ENCODE measurements around the gene DENND1A. TPM values are rescaled to one million over a fixed set of nuclear protein-coding genes. Genes with fewer than 3 reads are reported as not detected.
"Not testable (repeated sequence)": the region's sequence is repeated elsewhere in the genome, so short reads cannot be mapped to it uniquely, and the experiment has no call there.

The DENND1A gene
- total RNA-seq, 1 donor from 2014 or later = 37.3 TPM

DNA sequence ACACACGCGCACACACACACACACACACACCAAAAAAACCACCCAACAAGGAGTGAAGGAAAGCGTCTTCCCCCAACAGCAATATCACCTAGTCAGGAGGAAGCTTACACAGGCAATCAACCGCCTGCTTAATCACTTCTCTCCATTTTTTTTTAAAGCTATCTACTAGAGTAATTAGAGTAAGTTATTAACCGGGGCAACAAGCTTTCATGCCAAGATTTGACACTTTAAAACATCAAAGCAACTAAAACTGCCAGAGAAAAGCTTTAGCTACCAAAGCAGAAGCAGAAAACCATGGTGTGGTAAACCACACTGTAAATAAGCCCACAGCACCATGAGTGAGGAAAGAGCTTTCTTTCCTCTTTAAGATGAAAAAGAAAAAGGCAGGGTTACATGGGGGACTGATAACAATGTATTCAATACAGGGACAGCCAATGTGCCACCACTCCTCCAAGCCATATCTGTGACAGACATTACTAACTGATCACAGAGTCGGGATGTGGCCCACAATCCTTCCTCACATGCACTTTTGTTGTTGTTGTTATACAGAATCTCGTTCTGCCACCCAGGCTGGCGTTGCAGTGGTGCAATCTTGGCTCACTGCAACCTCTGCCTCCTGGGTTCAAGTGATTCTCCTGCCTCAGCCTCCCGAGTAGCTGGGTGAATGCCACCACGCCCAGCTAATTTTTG is 291.8 kb downstream of the DENND1A start:
- Histone ChIP-seq H3K4me3 (no peak overlapping the region), H3K27ac (no peak overlapping the region), H3K36me3 (no peaks in the 10 kb centered on the region), H3K27me3 (no peaks in the 10 kb centered on the region), H3K9me3 (no peaks in the 10 kb centered on the region), H3K4me1 (peaks cover 0 to 4% of the 10 kb centered on the region in 2 donors)
- TF ChIP-seq, protein P1, sequence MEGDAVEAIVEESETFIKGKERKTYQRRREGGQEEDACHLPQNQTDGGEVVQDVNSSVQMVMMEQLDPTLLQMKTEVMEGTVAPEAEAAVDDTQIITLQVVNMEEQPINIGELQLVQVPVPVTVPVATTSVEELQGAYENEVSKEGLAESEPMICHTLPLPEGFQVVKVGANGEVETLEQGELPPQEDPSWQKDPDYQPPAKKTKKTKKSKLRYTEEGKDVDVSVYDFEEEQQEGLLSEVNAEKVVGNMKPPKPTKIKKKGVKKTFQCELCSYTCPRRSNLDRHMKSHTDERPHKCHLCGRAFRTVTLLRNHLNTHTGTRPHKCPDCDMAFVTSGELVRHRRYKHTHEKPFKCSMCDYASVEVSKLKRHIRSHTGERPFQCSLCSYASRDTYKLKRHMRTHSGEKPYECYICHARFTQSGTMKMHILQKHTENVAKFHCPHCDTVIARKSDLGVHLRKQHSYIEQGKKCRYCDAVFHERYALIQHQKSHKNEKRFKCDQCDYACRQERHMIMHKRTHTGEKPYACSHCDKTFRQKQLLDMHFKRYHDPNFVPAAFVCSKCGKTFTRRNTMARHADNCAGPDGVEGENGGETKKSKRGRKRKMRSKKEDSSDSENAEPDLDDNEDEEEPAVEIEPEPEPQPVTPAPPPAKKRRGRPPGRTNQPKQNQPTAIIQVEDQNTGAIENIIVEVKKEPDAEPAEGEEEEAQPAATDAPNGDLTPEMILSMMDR (IDR thresholded peaks at IDR 0.05) = no peak
- no peak for DNase-seq (ENCODE audit: low spot score in 2 of 2)
- intact Hi-C loops (cut with DNase I) = no loop called here

DNA sequence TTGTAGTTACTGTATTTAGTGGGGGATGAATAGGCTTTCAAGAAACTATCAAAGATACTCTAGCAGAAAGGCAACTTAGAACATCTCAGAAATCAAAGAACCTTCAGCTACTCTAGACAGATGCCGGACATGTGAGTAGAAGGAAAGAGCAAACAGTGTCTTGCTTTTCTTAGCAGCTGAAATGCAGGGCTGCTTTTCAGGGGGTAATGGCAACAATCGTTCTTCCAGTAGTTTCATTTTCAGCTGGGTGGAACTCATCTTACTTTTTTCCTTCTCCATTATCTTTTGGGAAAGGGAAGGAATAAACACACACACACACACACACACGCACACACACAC is 292.4 kb downstream of the DENND1A start:
- DNase-seq (ENCODE audit: low spot score in 2 of 2) = no peak
- H3K4me1 ChIP-seq = no peaks in the 10 kb centered on the region
- no peaks in the 10 kb centered on the region for H3K27me3 ChIP-seq
- H3K9me3 ChIP-seq = no peaks in the 10 kb centered on the region
- intact Hi-C loops (cut with DNase I) = no loop called here
- no peak overlapping the region for H3K4me3 ChIP-seq
- no peaks in the 10 kb centered on the region for H3K36me3 ChIP-seq
- no peak overlapping the region for H3K27ac ChIP-seq
- TF ChIP-seq, protein P1 (IDR thresholded peaks at IDR 0.05) = no peak

DNA sequence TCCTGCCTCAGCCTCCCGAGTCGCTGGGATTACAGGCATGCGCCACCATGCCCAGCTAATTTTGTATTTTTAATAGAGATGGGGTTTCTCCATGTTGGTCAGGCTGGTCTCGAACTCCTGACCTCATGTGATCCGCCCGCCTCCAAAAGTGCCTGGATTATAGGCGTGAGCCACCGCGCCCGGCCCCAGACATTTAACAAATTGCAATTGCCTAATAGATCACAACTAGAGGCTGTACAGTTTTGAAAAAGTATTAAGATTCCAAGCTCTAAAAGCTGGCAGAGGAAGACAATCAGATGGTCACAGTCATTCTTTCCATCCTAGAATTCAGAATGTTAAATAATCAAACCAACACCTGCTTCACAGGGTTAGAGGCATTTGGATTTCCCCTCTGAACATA is 293.1 kb downstream of the DENND1A start:
- H3K4me3 ChIP-seq; intact Hi-C loops (cut with DNase I); H3K4me1 ChIP-seq; H3K9me3 ChIP-seq; H3K27ac ChIP-seq; H3K36me3 ChIP-seq; H3K27me3 ChIP-seq; DNase-seq (ENCODE audit: low spot score in 2 of 2): not testable (repeated sequence)

DNA sequence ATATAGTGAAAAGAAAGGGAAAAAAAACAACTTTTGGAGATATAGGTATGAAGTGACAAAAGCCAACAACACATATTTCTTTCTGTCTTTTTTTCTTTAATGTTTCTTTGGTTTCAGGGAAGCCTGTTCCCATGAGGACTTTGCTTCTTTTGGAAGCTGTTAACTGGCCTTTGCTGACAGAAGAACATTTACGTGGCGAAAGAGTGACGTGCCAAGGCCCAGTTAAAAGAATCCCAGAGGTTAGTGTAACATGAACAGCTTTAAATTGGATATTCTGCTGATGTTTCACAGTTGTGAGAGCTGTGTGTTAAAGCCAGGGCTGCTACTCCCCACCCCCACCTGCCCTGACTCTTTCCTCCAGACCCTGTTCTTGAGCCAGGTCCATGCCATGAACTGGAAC is 298.1 kb downstream of the DENND1A start:
- no peaks in the 10 kb centered on the region for H3K9me3 ChIP-seq
- DNase-seq (ENCODE audit: low spot score in 2 of 2) = no peak
- no peak overlapping the region for H3K27ac ChIP-seq
- TF ChIP-seq, protein P1 (IDR thresholded peaks at IDR 0.05) = no peak
- intact Hi-C loops (cut with DNase I) = no loop called here
- H3K4me3 ChIP-seq = no peak overlapping the region
- no peaks in the 10 kb centered on the region for H3K27me3 ChIP-seq
- H3K4me1 ChIP-seq = no peaks in the 10 kb centered on the region
- peaks cover 2 to 20% of the 10 kb centered on the region in 2 donors for H3K36me3 ChIP-seq

DNA sequence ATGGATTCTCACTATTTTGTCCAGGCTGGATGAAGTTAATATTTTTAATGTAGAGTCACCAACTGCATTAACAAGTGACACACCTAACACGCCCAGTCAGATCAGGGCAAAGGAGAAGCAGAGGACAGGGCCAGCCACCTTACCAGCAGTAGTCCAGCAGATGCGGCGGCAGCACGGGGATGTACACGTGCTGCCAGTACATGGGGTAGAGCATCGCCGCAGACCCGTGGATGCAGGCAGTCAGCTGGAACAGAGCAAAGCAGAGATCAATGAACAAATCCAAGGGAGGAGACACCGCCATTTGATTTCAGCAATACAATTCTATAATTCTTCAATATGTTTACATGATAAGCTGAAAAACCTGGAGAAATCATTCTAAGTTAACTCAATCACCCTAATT is 299.7 kb downstream of the DENND1A start:
- no peak for DNase-seq (ENCODE audit: low spot score in 2 of 2)
- no peaks in the 10 kb centered on the region for H3K4me1 ChIP-seq
- H3K36me3 ChIP-seq = peaks cover 2 to 21% of the 10 kb centered on the region in 2 donors
- H3K27me3 ChIP-seq = no peaks in the 10 kb centered on the region
- no peak overlapping the region for H3K27ac ChIP-seq
- H3K9me3 ChIP-seq = no peaks in the 10 kb centered on the region
- no peak overlapping the region for H3K4me3 ChIP-seq
- intact Hi-C loops (cut with DNase I) = no loop called here
- TF ChIP-seq, protein P1 (IDR thresholded peaks at IDR 0.05) = no peak

DNA sequence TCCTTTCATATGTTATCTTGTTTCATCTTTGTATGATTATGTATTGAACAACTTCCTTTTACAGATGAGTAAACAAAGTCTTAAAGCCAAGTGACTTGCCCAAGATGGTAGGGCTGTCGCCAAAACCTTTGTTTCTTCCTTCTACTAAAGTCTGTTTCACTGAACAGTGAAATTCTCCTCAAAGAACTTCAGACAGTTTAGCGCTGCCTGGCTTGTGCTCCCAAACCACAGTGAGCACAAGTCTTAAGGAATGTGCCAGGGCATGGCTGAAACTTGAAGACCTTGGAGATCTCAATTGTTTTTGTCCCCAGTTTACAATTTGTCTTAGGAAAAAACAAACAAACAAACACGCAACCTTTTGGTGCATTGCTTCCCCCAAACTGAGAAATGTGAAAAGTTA is 300.4 kb downstream of the DENND1A start:
- no peak overlapping the region for H3K27ac ChIP-seq
- H3K9me3 ChIP-seq = no peaks in the 10 kb centered on the region
- TF ChIP-seq, protein P1 (IDR thresholded peaks at IDR 0.05) = no peak
- intact Hi-C loops (cut with DNase I) = no loop called here
- H3K36me3 ChIP-seq = peaks cover 2 to 21% of the 10 kb centered on the region in 2 donors
- DNase-seq (ENCODE audit: low spot score in 2 of 2) = no peak
- no peaks in the 10 kb centered on the region for H3K27me3 ChIP-seq
- no peak overlapping the region for H3K4me3 ChIP-seq
- H3K4me1 ChIP-seq = no peaks in the 10 kb centered on the region

Measured in ascending aorta (tissue), 2 donors.